GM12892 (cell line): ENCODE results near the gene SLC16A3.

Experiments used
- POLR2A ChIP-seq: IDR thresholded peaks from 2 replicates; pipeline ENCODE4 v1.6.1; 2011; ENCODE audit warnings: low read depth, low read length, control low read depth
- POLR2AphosphoS5 ChIP-seq: IDR thresholded peaks from 2 replicates; pipeline ENCODE4 v1.6.1; 2011; ENCODE audit warnings: low read depth, low read length, control low read depth
- TAF1 ChIP-seq: IDR thresholded peaks from 2 replicates; pipeline ENCODE4 v1.6.1; 2011; ENCODE audit warnings: low read depth, mild to moderate bottlenecking, control low read depth, low read length, borderline replicate concordance

DNA sequence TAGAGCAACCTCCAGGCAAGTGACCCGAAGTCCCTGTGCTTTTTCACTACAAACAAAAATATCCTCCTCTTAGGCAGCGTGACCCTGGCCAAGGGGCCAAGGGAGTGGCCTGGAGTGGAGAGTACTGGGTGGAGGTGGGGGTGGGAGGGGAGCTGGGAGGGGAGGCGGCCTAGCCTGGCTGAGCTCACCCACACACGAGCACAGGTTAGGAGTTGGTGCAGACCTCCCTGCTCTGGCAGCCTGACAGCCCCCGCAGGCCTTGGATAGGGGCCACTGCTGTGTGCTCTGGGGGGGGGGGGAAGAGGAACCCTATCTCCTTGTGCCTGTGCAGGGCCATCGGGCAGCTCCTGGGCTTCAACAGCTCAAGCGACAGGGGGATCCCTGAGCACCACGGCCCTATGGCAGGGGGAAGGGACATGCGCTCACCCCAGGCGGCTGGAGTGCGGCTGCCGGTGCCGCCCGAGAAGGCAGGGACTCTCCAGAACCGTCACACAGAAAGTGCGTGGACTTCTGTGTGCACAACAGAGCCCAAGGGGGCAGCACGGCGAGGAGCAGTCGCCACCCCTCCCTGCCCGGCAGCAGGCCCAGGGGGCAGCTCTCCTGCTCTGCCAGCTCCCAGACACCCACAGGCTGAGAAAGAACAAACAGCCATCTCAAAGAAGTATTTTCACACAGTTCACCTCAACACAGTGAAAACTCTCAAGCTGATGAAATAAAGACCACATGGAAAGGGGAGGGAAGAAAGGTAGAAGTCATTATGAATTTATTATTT, 13.3 kb downstream of the SLC16A3 start:
- TF ChIP-seq TAF1 (no peak), POLR2AphosphoS5 (no peak), POLR2A (no peak; the same call in 1 of the 2 replicates)
